GM04504 (cell line): Measurements from ENCODE around the gene APCDD1.
"Not testable (repeated sequence)": the region's sequence is repeated elsewhere in the genome, so short reads cannot be mapped to it uniquely, and the experiment has no call there.

Experiments
- DNase-seq: peaks from one replicate; pipeline ENCODE4 v3.0.0-alpha.2; 2012; ENCODE audit warnings: low read depth

The APCDD1 gene

DNA sequence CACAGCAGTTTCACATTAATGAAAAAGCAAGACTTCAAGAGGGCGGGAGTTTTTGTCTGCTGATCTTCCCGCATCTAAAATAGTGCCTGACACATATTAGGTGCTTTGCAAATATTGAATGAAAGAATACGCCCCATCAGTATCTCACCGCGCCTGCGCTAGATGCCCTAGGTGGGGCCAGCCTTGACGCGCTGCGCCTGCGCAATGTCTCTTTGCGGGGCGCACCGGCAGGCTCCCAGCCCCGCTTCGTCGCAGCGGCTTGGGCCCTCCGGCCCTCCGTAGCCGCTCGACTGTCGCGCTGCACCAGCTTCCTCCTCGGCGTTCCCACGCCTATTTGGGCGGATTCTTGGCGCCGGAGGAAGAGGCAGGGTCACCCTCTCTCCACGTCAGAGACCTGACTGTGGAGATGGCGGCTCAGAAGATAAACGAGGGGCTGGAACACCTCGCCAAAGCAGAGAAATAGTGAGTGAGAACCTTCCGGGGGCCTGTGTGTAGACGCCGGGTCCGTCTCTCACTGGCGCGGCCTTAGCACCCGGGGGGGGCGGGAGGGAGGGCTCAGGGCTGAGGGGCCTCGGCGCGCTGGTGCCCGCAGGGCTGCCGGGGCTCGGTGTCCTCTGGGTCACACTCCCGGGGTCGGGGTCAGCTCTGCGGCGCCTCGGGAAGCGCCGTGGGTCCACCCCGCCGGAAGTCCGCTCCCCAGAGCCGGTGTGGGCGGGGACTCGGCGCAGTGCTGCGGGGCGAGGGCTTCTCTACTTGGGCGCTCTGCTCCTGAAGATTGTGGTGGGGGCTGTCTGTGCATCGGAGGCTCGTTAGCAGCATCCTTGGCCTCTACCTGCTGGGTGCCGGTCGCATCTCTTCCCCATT is 71.5 kb downstream of the APCDD1 start, which contains the start of gene NAPG:
NAPG (plus strand) TSS at position 331 of the 864 bp plus-strand sequence; CDS start at position 407, 76 bp downstream.
- peak; percentile 86 for DNase-seq

DNA sequence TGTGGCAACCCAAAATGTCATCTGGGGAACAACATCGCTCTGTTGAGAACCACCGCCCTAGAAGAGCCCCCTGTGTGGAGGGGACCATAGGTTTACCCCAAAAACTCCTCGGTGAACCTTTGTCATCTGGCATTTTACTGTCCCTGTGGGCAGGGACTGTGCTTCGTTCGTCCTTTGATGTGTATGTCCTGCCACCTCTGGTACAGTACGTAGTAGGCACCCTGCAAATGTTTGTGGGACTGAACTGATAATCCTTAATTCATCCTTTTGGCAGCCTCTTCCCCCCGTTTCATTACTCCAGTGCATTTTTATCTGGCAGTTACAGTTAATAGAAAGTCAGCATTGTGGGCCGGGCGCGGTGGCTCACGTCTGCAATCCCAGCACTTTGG is 72.1 kb downstream of the APCDD1 start:
- DNase-seq: no peak

- DNase-seq: no peak
Measured at GRCh38 chr18:10528439-10528838, 74.0 kb downstream of the APCDD1 start.

DNA sequence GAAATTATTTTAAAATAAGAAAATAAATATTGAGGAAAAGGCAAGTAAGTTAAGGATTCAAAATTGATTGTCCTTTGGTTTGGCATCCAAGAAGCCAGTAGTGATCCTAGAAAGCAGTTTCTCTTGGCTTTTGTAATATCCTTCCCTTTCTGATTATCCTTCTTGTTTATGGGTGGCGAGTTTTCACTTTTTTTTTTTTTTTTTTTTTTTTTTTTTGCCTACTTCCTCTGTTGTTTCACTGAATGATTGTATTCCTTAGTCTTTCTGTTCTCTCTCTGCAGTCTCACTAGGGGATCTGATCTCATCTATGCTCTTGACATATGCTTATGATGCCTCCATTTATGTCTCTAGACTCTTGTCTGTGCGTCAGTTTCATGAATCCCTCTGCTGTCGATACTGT is 75.6 kb downstream of the APCDD1 start:
- DNase-seq: no peak

DNA sequence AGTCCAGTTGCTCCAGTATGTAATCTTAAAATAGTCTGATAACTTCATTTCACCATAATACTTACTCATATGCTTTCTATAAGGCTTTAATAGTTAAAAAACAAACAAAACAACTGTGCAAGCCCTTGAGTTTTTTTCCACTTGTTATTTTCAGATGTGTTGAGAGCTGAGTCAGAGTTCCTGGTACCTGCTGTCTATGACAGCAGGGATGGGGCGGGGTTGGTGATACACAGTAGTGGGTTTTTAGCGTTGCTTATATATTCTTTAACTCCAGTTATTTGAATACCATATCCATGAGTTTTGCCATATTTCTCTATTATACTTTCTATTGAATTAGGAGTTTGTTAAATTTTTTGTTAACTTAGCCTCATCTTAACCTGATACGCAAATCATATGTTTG is 76.4 kb downstream of the APCDD1 start:
- DNase-seq: no peak

DNA sequence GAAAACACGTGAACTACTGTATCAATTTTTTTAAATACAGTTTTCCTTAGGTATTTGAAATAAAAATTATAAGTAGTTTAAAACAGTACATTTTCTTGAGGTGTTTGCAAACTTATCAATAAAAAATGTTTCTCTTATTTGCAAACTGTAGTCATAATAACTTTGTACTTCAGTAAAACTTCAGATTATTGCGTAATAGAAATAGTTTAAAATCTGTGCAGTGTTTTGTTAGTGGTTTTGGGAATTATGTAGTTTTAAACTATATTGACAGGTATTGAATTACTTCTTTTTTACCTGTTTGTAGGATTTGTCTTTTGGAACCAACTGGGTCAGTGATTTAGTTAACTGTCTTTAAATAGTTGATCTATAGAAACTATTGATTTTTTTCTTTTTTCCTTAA is 78.7 kb downstream of the APCDD1 start:
- no peak for DNase-seq

- no peak for DNase-seq
Measured at GRCh38 chr18:10536280-10536679, 81.8 kb downstream of the APCDD1 start.

- DNase-seq: no peak
Measured at GRCh38 chr18:10537765-10538164, 83.3 kb downstream of the APCDD1 start.

GRCh38 chr18:10539124-10539523 is 84.7 kb downstream of the APCDD1 start:
- not testable (repeated sequence) for DNase-seq
